K562 (cell line): ENCODE results near the gene ZNF277. TPM values are rescaled to one million over a fixed set of nuclear protein-coding genes. Genes with fewer than 3 reads are reported as not detected.

Experiments
- ATAC-seq: fragments of 200-7000 bp; cut with Tn5 transposase; 3 replicates; pipeline ENCODE4 v1.9.1; 2020; ENCODE audit warnings: moderate library complexity
- BruUV-seq: library from RNA; stranded (reverse); fragments of 400-500 nt; replicated peaks from 2 replicates; lab custom pipeline; 2021; lab: Mats Ljungman, UMichigan
- CTCF ChIA-PET: fragments of 300-600 bp; formaldehyde crosslinking; extraction: SDS; loops from one replicate; lab custom pipeline; 2021; ENCODE audit warnings: low intra/inter-chr PET ratio; lab: Yijun Ruan, JAX
- POLR2A ChIA-PET: fragments of 300-600, 350-650 bp; sonication (Branson Sonifier 250); formaldehyde crosslinking; extraction: SDS; loops from one replicate; lab custom pipeline; 2021; ENCODE audit warnings: antibody characterized with exemption, inconsistent platforms; lab: Yijun Ruan, JAX
- DNase-seq, 4 experiments: peaks; one replicate each; pipeline versions ENCODE4 v3.0.0 to v3.0.0-alpha.2; 2011 to 2018; ENCODE audit warnings: low spot score in 3 of 4, mixed read lengths in 3 of 4; ENCODE audit errors: extremely low read depth in 1 of 4
- FAIRE-seq: peaks from 2 replicates; lab custom pipeline; 2011; peaks lifted over from hg19 to GRCh38; lab: Jason Lieb, UNC
- H2AFZ ChIP-seq: 2 replicates; pipeline ENCODE4 v1.6.0; 2011; ENCODE audit warnings: low read depth, low read length, control low read depth, inconsistent platforms
- H3K27ac ChIP-seq: fragments of 200-600 bp; 3 replicates; pipeline ENCODE4 v1.8.0; 2011; ENCODE audit warnings: low read depth, mild to moderate bottlenecking, control low read depth, inconsistent platforms, low read length, moderate library complexity, mixed read lengths; ENCODE audit errors: extremely low read depth
- H3K27me3 ChIP-seq, 2 experiments: fragments of 300-600 bp in 1 of 2; 2 replicates in 1 of 2; 3 replicates in 1 of 2; pipeline versions ENCODE4 v1.6.0 to v1.8.0; 2011; ENCODE audit warnings: inconsistent platforms in 2 of 2, low read length in 2 of 2, mild to moderate bottlenecking in 1 of 2, mixed read lengths in 1 of 2, moderate library complexity in 1 of 2; ENCODE audit not compliant: control insufficient read depth in 2 of 2, insufficient read depth in 2 of 2
- H3K36me3 ChIP-seq: fragments of 300-600 bp; 3 replicates; pipeline ENCODE4 v1.8.0; 2011; ENCODE audit warnings: mild to moderate bottlenecking, low read length, inconsistent platforms; ENCODE audit not compliant: control insufficient read depth, insufficient read depth
- H3K4me1 ChIP-seq, 2 experiments: fragments of 200-600 bp in 1 of 2; replicated peaks in 1 of 2; 2 replicates in 1 of 2; 3 replicates in 1 of 2; pipeline versions ENCODE4 v1.5.1 to v1.8.0; 2011; ENCODE audit warnings: inconsistent platforms in 2 of 2, low read length in 2 of 2, mild to moderate bottlenecking in 1 of 2, mixed read lengths in 1 of 2, moderate library complexity in 1 of 2; ENCODE audit not compliant: control insufficient read depth in 2 of 2, insufficient read depth in 2 of 2
- H3K4me2 ChIP-seq: 2 replicates; pipeline ENCODE4 v1.6.1; 2011; ENCODE audit warnings: low read length, control low read depth, inconsistent platforms, mixed read lengths; ENCODE audit not compliant: insufficient read depth
- H3K4me3 ChIP-seq: fragments of 200-600 bp; sonication (generic), shearing (Covaris generic); 2 replicates; pipeline ENCODE4 v1.5.1; 2016; ENCODE audit warnings: control low read depth, inconsistent platforms
- H3K79me2 ChIP-seq: fragments of 200-600 bp; 3 replicates; pipeline ENCODE4 v1.8.0; 2011; ENCODE audit warnings: low read length, inconsistent platforms; ENCODE audit not compliant: control insufficient read depth, insufficient read depth
- H3K9ac ChIP-seq, 2 experiments: 2 replicates each; pipeline versions ENCODE4 v1.6.0 to v1.6.1; 2011; ENCODE audit warnings: low read depth in 2 of 2, low read length in 2 of 2, control low read depth in 1 of 2, inconsistent platforms in 1 of 2, mild to moderate bottlenecking in 1 of 2, mixed read lengths in 1 of 2; ENCODE audit not compliant: insufficient read depth in 1 of 2
- H3K9me1 ChIP-seq: one replicate; pipeline ENCODE4 v1.6.0; 2011; ENCODE audit warnings: inconsistent platforms, mild to moderate bottlenecking, low read length, moderate library complexity; ENCODE audit not compliant: control insufficient read depth, insufficient read depth
- H3K9me3 ChIP-seq: replicated peaks from 2 replicates; pipeline ENCODE4 v1.5.1; 2011; ENCODE audit warnings: low read depth, low read length, inconsistent platforms; ENCODE audit not compliant: control insufficient read depth, insufficient read depth
- H4K20me1 ChIP-seq: replicated peaks from 2 replicates; pipeline ENCODE4 v1.6.1; 2011; ENCODE audit warnings: low read length, inconsistent platforms, mixed read lengths; ENCODE audit not compliant: control insufficient read depth, insufficient read depth
- YY1 ChIP-seq, 3 experiments: IDR thresholded peaks; 2 replicates each; pipeline ENCODE4 v1.6.1; 2011; ENCODE audit warnings: low read length in 2 of 3, mild to moderate bottlenecking in 2 of 3, moderate library complexity in 2 of 3, borderline replicate concordance in 1 of 3, control low read depth in 1 of 3, low read depth in 1 of 3; ENCODE audit not compliant: insufficient read depth in 3 of 3, insufficient replicate concordance in 2 of 3, control insufficient read depth in 1 of 3, insufficient read length in 1 of 3; ENCODE audit errors: extremely low read depth in 1 of 3
- ZNF277 ChIP-seq: fragments of 250-450 bp; sonication (Bioruptor Pico); IDR thresholded peaks from 2 replicates; pipeline ENCODE4 v1.8.0; 2022; ENCODE audit warnings: inconsistent platforms, mild to moderate bottlenecking, moderate library complexity, borderline replicate concordance
- WGBS: fragments of 100-300 bp; shearing (Covaris generic); methylation state at CpG from one replicate; pipeline ENCODE4 v1.1.6; 2016; ENCODE audit warnings: low coverage, mixed read lengths; ENCODE audit not compliant: insufficient coverage; ENCODE audit errors: missing lambda C conversion rate; 5-methylcytosine and 5-hydroxymethylcytosine counted together
- in situ Hi-C: fragments of 300-500 bp; cut with MboI; formaldehyde crosslinking; loops from 4 replicates; pipeline ENCODE4 v1.15.0; 2018; ENCODE audit warnings: inconsistent platforms, mixed read lengths
- intact Hi-C: fragments of 100-400 bp; cut with micrococcal nuclease; formaldehyde crosslinking; loops from 2 replicates; pipeline ENCODE4 v1.14.2; 2022
- polyA plus RNA-seq, 8 experiments: library from polyadenylated mRNA; depleted of rRNA in 4 of 8; stranded (reverse) in 5 of 8; unstranded in 3 of 8; fragments of >200 nt; fragmentation: Nextera tagmentation in 2 of 8; fragmentation: Illumina TruSeq in 1 of 8; extraction: Ambion mirVana in 2 of 8; extraction: Trizol in 1 of 8; gene quantifications; 2 replicates each; pipeline versions ENCODE4 v1.2.1 to v1.2.3, GENCODE V29; 2011 to 2014; ENCODE audit warnings: inconsistent platforms in 1 of 8, missing spikeins in 1 of 8
- total RNA-seq, 7 experiments: library from RNA; depleted of rRNA in 6 of 7; stranded (reverse); fragments of >200 nt in 6 of 7; fragmentation: Illumina TruSeq in 2 of 7; extraction: Trizol in 2 of 7; gene quantifications; 2 replicates each; pipeline versions ENCODE4 v1.2.1 to v1.2.3, GENCODE V29; 2011 to 2021; ENCODE audit warnings: low replicate concordance in 1 of 7

ZNF277 gene
- total and polyA plus RNA-seq, 9 of the 15 experiments (the other 6 are each of a cell fraction or from before 2014, with no cell fraction given) = 18.8 to 33.5 (median 27.7) TPM

- H3K9ac ChIP-seq = no peak overlapping the region
- no peak overlapping the region for H3K4me2 ChIP-seq
- 22% methylated on average over 4 of the region's 4 CpGs for WGBS
- H3K9me3 ChIP-seq = no peaks in the 10 kb centered on the region
- CTCF ChIA-PET = interaction anchor here (0.8 kb wide), 1 partner anchor 8 kb away, joined by 3 read pairs; no protein-coding TSS in a partner anchor
- H3K4me1 ChIP-seq = no peaks in the 10 kb centered on the region
- intact Hi-C loops = no loop called here
- H3K79me2 ChIP-seq = no peaks in the 10 kb centered on the region
- in situ Hi-C loops = no loop called here
- no peaks in the 10 kb centered on the region for H3K27me3 ChIP-seq
- H3K27ac ChIP-seq = no peak overlapping the region
- no peak overlapping the region for H3K4me3 ChIP-seq
- FAIRE-seq = peak; percentile 26
- POLR2A ChIA-PET = interaction anchor here (0.5 to 1.3 kb wide), 3 partner anchors 9 to 235 kb away, joined by 3 to 4 read pairs (median 3); no protein-coding TSS in a partner anchor
- BruUV-seq = no TSS peak
- peaks cover 5% of the 10 kb centered on the region; the same call in 2 of the 3 replicates for H3K36me3 ChIP-seq
- no peak for ATAC-seq
- TF ChIP-seq ZNF277 (CRISPR knock-in tag) = 0 out of 2 replicates have a peak, but pooled peaks have one; percentile 32
- no peak for TF ChIP-seq YY1 (IDR thresholded peaks at IDR 0.05; ENCODE audit: borderline replicate concordance in 1 of 3, control insufficient read depth in 1 of 3, extremely low read depth in 1 of 3, insufficient read depth in 3 of 3, insufficient read length in 1 of 3, insufficient replicate concordance in 2 of 3, low read depth in 1 of 3, low read length in 2 of 3)
- DNase-seq = no peak
- no peaks in the 10 kb centered on the region for H4K20me1 ChIP-seq
- no peaks in the 10 kb centered on the region for H3K9me1 ChIP-seq
- no peak overlapping the region for H2AFZ ChIP-seq
Observed at GRCh38 chr7:112346381-112347060, 140.0 kb downstream of the ZNF277 start.
